DOHH2 (cell line): ENCODE measurements around the gene ASAP2.

Experiments used
- H3F3A ChIP-seq: fragments of 200-600 bp; sonication (generic), shearing (Covaris generic); 2 replicates; pipeline ENCODE4 v1.6.0; 2016; ENCODE audit warnings: antibody characterized with exemption, mild to moderate bottlenecking; ENCODE audit not compliant: control insufficient read depth, insufficient read depth
- H3K27ac ChIP-seq: fragments of 200-600 bp; sonication (generic); 2 replicates; pipeline ENCODE4 v1.5.1; 2014; ENCODE audit warnings: low read depth, mild to moderate bottlenecking, low read length, moderate library complexity
- H3K27me3 ChIP-seq: fragments of 200-600 bp; sonication (generic); 2 replicates; pipeline ENCODE4 v1.6.1; 2014; ENCODE audit warnings: mild to moderate bottlenecking, low read length, mixed read lengths; ENCODE audit not compliant: control insufficient read depth
- H3K36me3 ChIP-seq: fragments of 200-600 bp; sonication (generic); 2 replicates; pipeline ENCODE4 v1.6.1; 2014; ENCODE audit warnings: mild to moderate bottlenecking, low read length, moderate library complexity, mixed read lengths; ENCODE audit not compliant: control insufficient read depth
- H3K4me1 ChIP-seq: fragments of 200-600 bp; sonication (generic); 2 replicates; pipeline ENCODE4 v1.6.1; 2014; ENCODE audit warnings: mild to moderate bottlenecking, low read length, mixed read lengths; ENCODE audit not compliant: control insufficient read depth
- H3K4me2 ChIP-seq: fragments of 200-600 bp; sonication (generic); 2 replicates; pipeline ENCODE4 v1.6.0; 2014; ENCODE audit warnings: mild to moderate bottlenecking, low read length, moderate library complexity
- H3K4me3 ChIP-seq: fragments of 200-600 bp; sonication (generic); 2 replicates; pipeline ENCODE4 v1.5.1; 2014; ENCODE audit warnings: mild to moderate bottlenecking, low read length, mixed read lengths
- H3K79me2 ChIP-seq: fragments of 200-600 bp; sonication (generic); 2 replicates; pipeline ENCODE4 v1.6.1; 2014; ENCODE audit warnings: mild to moderate bottlenecking, low read length, mixed read lengths; ENCODE audit not compliant: control insufficient read depth
- H3K9me2 ChIP-seq: fragments of 200-600 bp; sonication (generic); replicated peaks from 2 replicates; pipeline ENCODE4 v1.6.1; 2014; ENCODE audit warnings: mild to moderate bottlenecking, low read length, mixed read lengths; ENCODE audit not compliant: control insufficient read depth
- H3K9me3 ChIP-seq: fragments of 200-600 bp; sonication (generic); 2 replicates; pipeline ENCODE4 v1.6.1; 2014; ENCODE audit warnings: antibody characterized with exemption, low read length, mixed read lengths; ENCODE audit not compliant: control insufficient read depth, insufficient read depth
- H4K20me1 ChIP-seq: fragments of 200-600 bp; sonication (generic); 2 replicates; pipeline ENCODE4 v1.6.0; 2014; ENCODE audit warnings: low read depth, mild to moderate bottlenecking, antibody characterized with exemption, low read length, moderate library complexity; ENCODE audit not compliant: control insufficient read depth, insufficient read depth
- EZH2phosphoT487 ChIP-seq: fragments of 200-600 bp; sonication (generic); IDR thresholded peaks from 2 replicates; pipeline ENCODE4 v1.6.1; 2017; ENCODE audit warnings: borderline replicate concordance, mild to moderate bottlenecking, antibody characterized with exemption, low read length, moderate library complexity, mixed read lengths
- TF ChIP-seq, protein P1 (sequence below): fragments of 200-600 bp; sonication (generic); IDR thresholded peaks from one replicate; pipeline ENCODE4 v1.5.1; 2014; ENCODE audit warnings: antibody characterized with exemption, mild to moderate bottlenecking, low read depth, low read length; ENCODE audit not compliant: poor library complexity, severe bottlenecking

ASAP2 gene

DNA sequence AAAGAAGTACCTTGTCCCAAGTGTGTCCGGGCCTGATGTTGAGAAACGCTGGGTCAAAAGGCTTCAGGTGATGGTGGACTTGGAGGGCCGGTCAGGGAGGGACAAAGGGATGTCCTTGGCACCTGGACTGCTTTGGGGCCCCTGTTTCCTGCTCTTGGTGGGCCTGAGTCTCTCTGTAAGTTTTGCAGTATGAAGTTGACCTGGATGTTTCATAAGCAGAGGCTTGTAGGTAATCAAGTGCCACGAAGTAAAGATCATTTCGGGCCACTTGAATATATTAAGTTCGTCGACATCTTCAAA is 29.4 kb downstream of the ASAP2 start:
- H3K4me3 ChIP-seq, result no peak overlapping the region
- no peaks in the 10 kb centered on the region for H4K20me1 ChIP-seq
- no peaks in the 10 kb centered on the region for H3K36me3 ChIP-seq
- no peak overlapping the region for H3K4me2 ChIP-seq
- no peaks in the 10 kb centered on the region for H3F3A ChIP-seq
- H3K27me3 ChIP-seq, result peaks cover 19% of the 10 kb centered on the region; the same call in 1 of the 2 replicates
- no peak for TF ChIP-seq EZH2phosphoT487
- TF ChIP-seq, protein P1, sequence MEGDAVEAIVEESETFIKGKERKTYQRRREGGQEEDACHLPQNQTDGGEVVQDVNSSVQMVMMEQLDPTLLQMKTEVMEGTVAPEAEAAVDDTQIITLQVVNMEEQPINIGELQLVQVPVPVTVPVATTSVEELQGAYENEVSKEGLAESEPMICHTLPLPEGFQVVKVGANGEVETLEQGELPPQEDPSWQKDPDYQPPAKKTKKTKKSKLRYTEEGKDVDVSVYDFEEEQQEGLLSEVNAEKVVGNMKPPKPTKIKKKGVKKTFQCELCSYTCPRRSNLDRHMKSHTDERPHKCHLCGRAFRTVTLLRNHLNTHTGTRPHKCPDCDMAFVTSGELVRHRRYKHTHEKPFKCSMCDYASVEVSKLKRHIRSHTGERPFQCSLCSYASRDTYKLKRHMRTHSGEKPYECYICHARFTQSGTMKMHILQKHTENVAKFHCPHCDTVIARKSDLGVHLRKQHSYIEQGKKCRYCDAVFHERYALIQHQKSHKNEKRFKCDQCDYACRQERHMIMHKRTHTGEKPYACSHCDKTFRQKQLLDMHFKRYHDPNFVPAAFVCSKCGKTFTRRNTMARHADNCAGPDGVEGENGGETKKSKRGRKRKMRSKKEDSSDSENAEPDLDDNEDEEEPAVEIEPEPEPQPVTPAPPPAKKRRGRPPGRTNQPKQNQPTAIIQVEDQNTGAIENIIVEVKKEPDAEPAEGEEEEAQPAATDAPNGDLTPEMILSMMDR, result no peak
- H3K9me3 ChIP-seq, result no peaks in the 10 kb centered on the region
- H3K27ac ChIP-seq, result no peak overlapping the region
- no peaks in the 10 kb centered on the region for H3K79me2 ChIP-seq
- no peaks in the 10 kb centered on the region for H3K9me2 ChIP-seq
- H3K4me1 ChIP-seq, result no peaks in the 10 kb centered on the region

DNA sequence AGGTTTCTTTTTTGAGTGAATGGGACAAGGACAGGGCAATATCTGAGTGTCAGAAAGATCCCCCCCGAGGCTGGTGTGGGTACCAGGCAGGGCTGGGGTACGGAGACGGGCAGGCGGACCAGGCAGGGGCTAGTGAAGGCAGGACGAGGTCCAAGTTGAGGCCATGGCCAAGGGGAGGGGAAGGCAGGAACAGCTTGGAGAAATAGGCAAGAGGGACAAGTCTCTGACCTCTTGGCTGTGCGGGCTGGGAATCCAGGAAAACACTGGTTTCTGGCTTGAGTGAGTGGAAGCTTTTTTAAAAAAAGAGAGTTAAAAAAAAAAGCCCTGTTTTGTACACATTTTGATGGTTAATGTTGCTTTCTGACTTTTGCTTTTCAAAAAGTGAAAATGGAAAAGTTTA is 30.3 kb downstream of the ASAP2 start:
- no peaks in the 10 kb centered on the region for H3K79me2 ChIP-seq
- H3K4me2 ChIP-seq, result no peak overlapping the region
- H4K20me1 ChIP-seq, result no peaks in the 10 kb centered on the region
- no peaks in the 10 kb centered on the region for H3K4me1 ChIP-seq
- peaks cover 17% of the 10 kb centered on the region; the same call in 1 of the 2 replicates for H3K27me3 ChIP-seq
- H3F3A ChIP-seq, result no peaks in the 10 kb centered on the region
- H3K4me3 ChIP-seq, result no peak overlapping the region
- no peaks in the 10 kb centered on the region for H3K9me3 ChIP-seq
- TF ChIP-seq, protein P1, result no peak
- no peak for TF ChIP-seq EZH2phosphoT487
- H3K27ac ChIP-seq, result no peak overlapping the region
- no peaks in the 10 kb centered on the region for H3K9me2 ChIP-seq
- H3K36me3 ChIP-seq, result no peaks in the 10 kb centered on the region

DNA sequence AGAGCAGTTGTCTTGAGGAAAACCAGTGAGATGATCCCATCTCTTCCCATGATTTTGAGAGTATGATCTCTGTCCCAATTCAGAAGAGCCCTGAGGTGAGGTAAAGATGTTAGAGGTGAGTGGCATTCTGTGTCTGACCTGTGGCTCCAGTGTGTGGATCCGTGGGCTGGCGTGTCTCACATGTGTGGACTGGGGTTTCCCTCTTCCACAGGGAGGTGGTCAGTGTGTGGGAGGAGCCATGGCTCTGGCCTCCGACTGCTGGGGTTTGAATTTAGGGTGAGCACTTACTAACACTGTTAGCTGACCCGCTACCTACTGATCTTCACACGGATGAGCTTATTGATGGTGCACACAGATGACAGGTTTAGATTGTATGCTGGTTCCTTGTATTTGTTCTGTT is 31.2 kb downstream of the ASAP2 start:
- Histone ChIP-seq H3K4me2 (no peak overlapping the region), H3K4me3 (no peak overlapping the region), H3F3A (no peaks in the 10 kb centered on the region), H3K27me3 (peaks cover 7% of the 10 kb centered on the region; the same call in 1 of the 2 replicates), H3K79me2 (no peaks in the 10 kb centered on the region), H4K20me1 (no peaks in the 10 kb centered on the region), H3K9me2 (no peaks in the 10 kb centered on the region), H3K27ac (no peak overlapping the region), H3K4me1 (no peaks in the 10 kb centered on the region), H3K36me3 (no peaks in the 10 kb centered on the region), H3K9me3 (no peaks in the 10 kb centered on the region)
- TF ChIP-seq EZH2phosphoT487, result no peak
- TF ChIP-seq, protein P1, result no peak
